NCI-H1048 (cell line): ENCODE results near the gene COL5A2.

Experiments used
- DNase-seq: peaks from one replicate; lab custom pipeline; 2025; lab: John Stamatoyannopoulos, UW

The COL5A2 gene

GRCh38 chr2:189179570-189179950 lies at the start of gene COL5A2:
TSS of gene COL5A2 (minus strand) at chr2:189179761. CDS start at chr2:189179604, 157 bp downstream.
- no peak for DNase-seq

GRCh38 chr2:189226017-189226416 lies 46.5 kb upstream of the COL5A2 start:
- no peak for DNase-seq

DNA sequence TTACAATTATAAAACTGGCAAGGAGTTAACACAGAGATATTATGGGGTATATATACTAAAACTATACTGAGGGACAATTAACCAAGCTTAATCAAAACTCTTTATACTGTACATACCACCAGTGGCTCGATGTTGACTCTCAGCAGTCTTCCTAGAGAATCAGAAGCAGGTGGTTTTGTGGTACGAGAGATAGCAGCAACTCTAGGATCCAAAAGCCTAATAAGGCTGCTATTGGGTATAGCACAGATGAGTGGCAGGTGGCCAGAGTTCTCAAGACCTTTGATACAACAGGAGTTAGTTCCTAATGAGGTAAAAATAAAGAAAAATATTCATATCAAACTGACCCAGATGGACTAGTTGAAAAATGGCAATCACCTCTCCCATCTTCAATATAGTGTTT lies 45.5 kb upstream of the COL5A2 start:
- DNase-seq = no peak

GRCh38 chr2:189222468-189223105 lies 43.0 kb upstream of the COL5A2 start:
- DNase-seq = no peak

DNA sequence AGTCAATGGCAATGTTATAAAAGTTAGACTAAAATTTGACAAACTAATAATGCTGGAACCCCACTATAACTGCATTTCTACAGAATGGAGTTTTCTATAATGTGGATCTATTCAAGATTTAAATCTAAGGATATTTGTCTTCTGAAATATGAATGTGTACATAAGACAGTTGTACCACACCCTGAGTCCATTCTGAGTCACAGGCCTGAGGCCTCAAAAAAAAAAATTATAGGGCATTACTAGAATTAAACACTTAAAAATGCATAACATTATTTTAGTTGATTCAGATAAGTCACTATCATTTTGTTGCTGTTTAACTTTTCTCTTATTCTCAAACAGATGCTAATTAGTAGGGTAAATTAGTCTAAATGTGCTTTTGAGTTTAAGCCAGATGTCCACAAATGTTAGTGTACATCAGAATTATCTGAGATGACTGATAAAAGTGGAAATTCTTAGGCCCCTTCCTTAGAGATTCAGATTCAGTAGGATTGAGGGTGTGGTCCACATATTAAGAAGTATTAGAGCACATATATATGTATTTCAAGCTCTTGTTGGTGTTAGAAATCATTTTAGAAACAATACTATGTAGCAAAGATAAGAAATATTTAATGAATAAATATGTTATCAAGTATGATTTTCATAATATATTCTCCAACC lies 42.4 kb upstream of the COL5A2 start:
- DNase-seq = no peak

- DNase-seq = no peak
These were observed 38.7 kb upstream of the COL5A2 start for GRCh38 chr2:189218236-189218635.

DNA sequence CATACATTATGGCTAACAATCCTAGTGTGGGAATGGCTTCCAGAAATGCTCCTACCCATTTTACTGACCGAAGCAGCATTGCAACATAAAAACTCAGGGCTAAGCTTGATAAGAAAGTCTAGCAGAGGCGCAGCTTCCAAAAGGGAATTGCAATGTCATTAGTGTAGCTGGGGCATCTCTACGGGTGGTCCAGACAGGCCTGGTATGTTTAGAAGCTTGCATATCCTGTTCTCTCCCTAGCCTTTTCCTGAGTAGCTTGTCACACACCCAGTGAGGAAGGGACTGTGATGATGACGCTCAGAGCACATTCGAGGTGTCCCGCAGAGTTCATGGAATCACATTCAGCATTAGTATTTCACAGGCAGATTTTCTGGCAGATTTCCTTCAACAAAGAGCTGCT lies 38.0 kb upstream of the COL5A2 start:
- no peak for DNase-seq

GRCh38 chr2:189217051-189217450 lies 37.5 kb upstream of the COL5A2 start:
- no peak for DNase-seq

GRCh38 chr2:189214484-189214883 lies 34.9 kb upstream of the COL5A2 start:
- DNase-seq = no peak

GRCh38 chr2:189213250-189213649 lies 33.7 kb upstream of the COL5A2 start:
- no peak for DNase-seq

- DNase-seq = no peak
These were observed 30.9 kb upstream of the COL5A2 start for GRCh38 chr2:189210250-189211087.

DNA sequence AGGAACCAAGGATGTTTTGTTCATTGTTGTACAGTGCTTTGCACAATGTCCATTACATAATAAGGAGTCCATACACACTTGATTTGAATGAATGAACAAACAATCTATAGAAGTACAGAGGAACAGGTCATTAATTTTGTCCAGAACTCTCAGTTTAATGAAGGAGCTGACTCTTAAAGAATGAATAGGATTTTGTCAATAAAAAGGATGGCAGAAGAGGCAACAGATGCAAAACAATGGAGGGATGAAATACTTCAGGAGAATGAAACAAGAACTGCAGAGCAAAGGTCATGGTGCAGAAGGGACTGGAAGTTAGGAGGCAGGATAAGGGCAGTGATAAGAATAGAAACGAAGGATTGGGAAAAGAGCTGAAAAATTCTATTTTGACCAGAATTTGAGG lies 28.7 kb upstream of the COL5A2 start:
- no peak for DNase-seq

DNA sequence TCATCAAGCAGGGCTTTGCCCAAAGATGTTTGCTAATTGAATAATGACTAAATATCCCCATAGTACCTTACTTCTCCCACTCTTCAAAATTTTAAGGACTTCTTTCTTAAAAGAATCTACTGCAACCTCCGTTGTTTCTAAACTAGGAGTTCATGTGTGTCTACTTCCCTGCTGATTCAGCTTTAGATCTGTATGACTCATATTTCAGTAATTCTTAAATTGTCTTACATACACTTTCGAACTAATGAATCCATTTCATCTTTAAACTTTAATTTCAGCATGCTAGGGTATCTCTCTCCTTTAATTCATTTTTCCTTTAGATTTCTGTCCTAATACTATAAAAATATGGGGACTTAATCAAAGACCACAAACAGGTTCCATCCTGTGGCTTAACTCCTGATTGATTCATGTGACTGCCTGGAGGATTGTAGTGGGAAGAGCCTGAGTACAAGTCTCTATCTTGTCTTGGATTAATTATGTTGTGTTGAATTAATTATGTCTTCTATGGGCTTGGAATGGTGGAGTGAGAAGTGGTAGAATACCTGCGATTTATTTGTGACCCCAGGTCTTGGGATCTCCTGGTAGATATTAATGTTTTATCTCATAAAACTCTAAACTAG lies 24.9 kb upstream of the COL5A2 start:
- no peak for DNase-seq

DNA sequence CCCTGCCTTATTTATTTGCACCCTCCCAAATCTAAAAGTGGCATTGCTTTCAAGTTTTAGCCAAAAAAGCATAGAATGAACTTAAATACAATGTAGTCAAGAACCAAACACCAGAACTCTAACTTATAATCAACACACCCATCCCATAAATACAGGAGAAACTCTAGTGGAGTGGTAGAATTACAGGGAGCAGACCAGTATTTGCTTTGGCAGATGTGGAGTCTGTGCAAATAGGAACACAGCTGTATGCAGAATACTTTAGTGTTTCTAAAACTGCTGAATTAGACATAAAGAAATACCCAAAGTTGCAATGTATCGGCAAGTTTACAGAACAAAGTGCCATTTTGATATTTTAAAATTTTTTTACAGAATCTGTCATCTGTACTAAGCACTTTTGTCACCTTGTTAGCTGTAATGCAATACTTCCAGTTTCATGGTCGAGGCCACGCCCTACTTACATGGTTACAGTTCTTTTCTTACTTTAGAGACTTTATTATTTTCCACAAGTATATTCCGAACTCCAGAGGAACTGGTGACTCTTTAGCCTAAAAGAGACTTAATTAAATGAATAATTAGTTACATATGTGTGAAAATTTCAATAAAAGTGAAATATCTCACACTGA lies 23.7 kb upstream of the COL5A2 start:
- DNase-seq = no peak

GRCh38 chr2:189199797-189200196 lies 20.2 kb upstream of the COL5A2 start:
- no peak for DNase-seq

GRCh38 chr2:189192766-189193165 lies 13.2 kb upstream of the COL5A2 start:
- no peak for DNase-seq

GRCh38 chr2:189191766-189192165 lies 12.2 kb upstream of the COL5A2 start:
- no peak for DNase-seq

DNA sequence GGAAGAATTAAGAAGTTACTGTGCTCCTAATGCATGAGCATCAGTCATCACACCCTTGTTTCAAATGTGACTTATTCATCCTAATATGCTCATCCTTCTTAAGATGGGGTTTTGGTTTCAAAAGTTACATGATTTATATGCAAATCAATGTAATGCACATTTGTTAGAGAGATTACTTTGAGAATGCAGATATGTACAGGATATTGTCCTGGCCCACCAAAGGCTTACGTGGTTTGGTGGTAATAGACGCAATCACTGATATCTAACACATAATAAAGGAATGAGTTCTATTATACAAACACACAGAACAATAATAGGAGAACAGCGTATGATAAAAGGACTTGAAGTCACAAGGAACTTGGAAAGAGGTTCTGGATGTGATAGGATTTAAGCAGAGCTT lies 11.1 kb upstream of the COL5A2 start:
- DNase-seq = no peak

DNA sequence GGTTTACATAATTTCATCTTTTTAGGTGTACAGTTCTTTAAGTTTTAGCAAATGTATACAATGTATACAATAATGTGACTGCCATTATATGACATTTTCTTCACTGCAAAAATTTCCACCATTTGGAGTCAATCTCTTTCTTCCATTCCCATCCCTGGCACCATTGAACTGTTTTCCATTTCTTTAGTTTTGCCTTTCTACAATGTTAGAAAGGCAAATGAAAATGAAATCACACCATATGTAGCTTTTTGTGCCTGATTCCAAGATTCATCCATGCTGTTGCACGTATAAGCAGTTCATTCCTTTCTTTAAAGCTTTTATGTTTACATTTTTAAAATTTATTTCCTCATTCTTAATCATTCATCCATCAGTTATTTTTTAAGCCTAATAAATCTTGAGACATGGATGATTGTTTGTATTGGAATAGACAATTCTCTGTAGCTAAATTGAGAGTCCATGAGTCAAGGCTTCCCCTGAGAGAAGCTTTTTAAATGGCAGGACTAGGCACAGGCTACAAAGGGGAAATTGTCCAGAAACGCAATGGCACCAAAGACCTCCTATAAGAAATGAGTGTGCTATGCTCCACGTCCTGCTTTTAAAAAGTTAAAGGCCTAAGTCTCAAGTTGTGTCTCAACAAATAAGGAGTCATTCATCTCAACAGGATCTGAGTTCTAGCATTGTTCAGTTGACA lies 8.7 kb upstream of the COL5A2 start:
- no peak for DNase-seq

- DNase-seq = no peak
These were observed 3.6 kb upstream of the COL5A2 start for GRCh38 chr2:189183170-189183569.

GRCh38 chr2:189181706-189182105 lies 2.1 kb upstream of the COL5A2 start:
- no peak for DNase-seq
